Endothelial cell (in vitro differentiated cells): ENCODE results near the gene TMIE. TPM values are rescaled to one million over a fixed set of nuclear protein-coding genes. Genes with fewer than 3 reads are reported as not detected.
"Not testable (repeated sequence)": the region's sequence is repeated elsewhere in the genome, so short reads cannot be mapped to it uniquely, and the experiment has no call there.

ENCODE experiments used
- DNase-seq: peaks from one replicate; pipeline ENCODE4 v3.0.0; 2021; ENCODE audit warnings: low spot score
- H3K27ac Mint-ChIP-seq: one replicate; pipeline ENCODE4 v1.8.0; 2021; ENCODE audit warnings: mixed read lengths, inconsistent platforms; ENCODE audit not compliant: unreplicated experiment
- H3K27me3 Mint-ChIP-seq: one replicate; pipeline ENCODE4 v1.8.0; 2021; ENCODE audit warnings: mild to moderate bottlenecking, moderate library complexity, mixed read lengths, inconsistent platforms; ENCODE audit not compliant: unreplicated experiment
- H3K36me3 Mint-ChIP-seq: one replicate; pipeline ENCODE4 v1.8.0; 2021; ENCODE audit warnings: mild to moderate bottlenecking, low read depth, mixed read lengths, inconsistent platforms; ENCODE audit not compliant: unreplicated experiment
- H3K4me1 Mint-ChIP-seq: one replicate; pipeline ENCODE4 v1.8.0; 2021; ENCODE audit warnings: mild to moderate bottlenecking, mixed read lengths, inconsistent platforms; ENCODE audit not compliant: unreplicated experiment
- H3K4me3 Mint-ChIP-seq: one replicate; pipeline ENCODE4 v1.8.0; 2021; ENCODE audit warnings: mild to moderate bottlenecking, mixed read lengths, inconsistent platforms; ENCODE audit not compliant: unreplicated experiment
- H3K9me3 Mint-ChIP-seq: one replicate; pipeline ENCODE4 v1.8.0; 2021; ENCODE audit warnings: mixed read lengths, inconsistent platforms; ENCODE audit not compliant: unreplicated experiment
- CTCF ChIP-seq: fragments of 200-600 bp; sonication (generic); IDR thresholded peaks from one replicate; pipeline ENCODE4 v1.5.0; 2021; ENCODE audit warnings: antibody characterized with exemption; ENCODE audit not compliant: unreplicated experiment
- total RNA-seq: library from RNA; stranded (reverse); fragmentation: NEBNext Ultra II Directional; extraction: Animal tissue kit (Norgen Biotek cat#: 25700); gene quantifications from one replicate; pipeline ENCODE4 v1.2.1, GENCODE V29; 2021; ENCODE audit not compliant: unreplicated experiment

The TMIE gene
- total RNA-seq, 1 donor from 2014 or later: 0.23 TPM

GRCh38 chr3:46746711-46747110 lies 45.5 kb downstream of the TMIE start:
- H3K36me3 Mint-ChIP-seq: no peaks in the 10 kb centered on the region
- H3K27ac Mint-ChIP-seq: no peak overlapping the region
- H3K4me3 Mint-ChIP-seq: no peak overlapping the region
- no peaks in the 10 kb centered on the region for H3K9me3 Mint-ChIP-seq
- no peak for TF ChIP-seq CTCF
- no peak for DNase-seq
- no peaks in the 10 kb centered on the region for H3K4me1 Mint-ChIP-seq
- H3K27me3 Mint-ChIP-seq: peaks cover 4% of the 10 kb centered on the region

GRCh38 chr3:46748170-46748569 lies 47.0 kb downstream of the TMIE start:
- peaks cover 1% of the 10 kb centered on the region for H3K27me3 Mint-ChIP-seq
- no peaks in the 10 kb centered on the region for H3K9me3 Mint-ChIP-seq
- no peaks in the 10 kb centered on the region for H3K4me1 Mint-ChIP-seq
- no peak for DNase-seq
- TF ChIP-seq CTCF: no peak
- H3K4me3 Mint-ChIP-seq: no peak overlapping the region
- no peaks in the 10 kb centered on the region for H3K36me3 Mint-ChIP-seq
- H3K27ac Mint-ChIP-seq: no peak overlapping the region

- Mint-ChIP-seq H3K4me3 (no peak overlapping the region), H3K4me1 (no peaks in the 10 kb centered on the region), H3K27ac (no peak overlapping the region), H3K36me3 (no peaks in the 10 kb centered on the region), H3K27me3 (peaks cover 1% of the 10 kb centered on the region), H3K9me3 (no peaks in the 10 kb centered on the region)
- TF ChIP-seq CTCF: no peak
- DNase-seq: no peak
Observed at GRCh38 chr3:46749129-46749528, 47.9 kb downstream of the TMIE start.

GRCh38 chr3:46750555-46751038 lies 49.4 kb downstream of the TMIE start:
- Mint-ChIP-seq H3K27me3 (peaks cover 1% of the 10 kb centered on the region), H3K9me3 (no peaks in the 10 kb centered on the region), H3K36me3 (no peaks in the 10 kb centered on the region), H3K4me1 (no peaks in the 10 kb centered on the region), H3K27ac (no peak overlapping the region), H3K4me3 (no peak overlapping the region)
- TF ChIP-seq CTCF: no peak
- no peak for DNase-seq

GRCh38 chr3:46753127-46753526 lies 51.9 kb downstream of the TMIE start:
- H3K4me1 Mint-ChIP-seq, H3K27me3 Mint-ChIP-seq, H3K9me3 Mint-ChIP-seq, DNase-seq, H3K4me3 Mint-ChIP-seq, H3K27ac Mint-ChIP-seq, H3K36me3 Mint-ChIP-seq: not testable (repeated sequence)

- no peak overlapping the region for H3K4me3 Mint-ChIP-seq
- DNase-seq: no peak
- H3K27ac Mint-ChIP-seq: no peak overlapping the region
- H3K9me3 Mint-ChIP-seq: no peaks in the 10 kb centered on the region
- no peaks in the 10 kb centered on the region for H3K36me3 Mint-ChIP-seq
- TF ChIP-seq CTCF: no peak
- no peaks in the 10 kb centered on the region for H3K4me1 Mint-ChIP-seq
- H3K27me3 Mint-ChIP-seq: no peaks in the 10 kb centered on the region
Observed at GRCh38 chr3:46755646-46756045, 54.5 kb downstream of the TMIE start.
